Endothelial cell of umbilical vein (primary cell): ENCODE results near the gene TMEM135. TPM values are rescaled to one million over a fixed set of nuclear protein-coding genes. Genes with fewer than 3 reads are reported as not detected.

Experiments used
- BruUV-seq: library from RNA; stranded (reverse); fragments of 400-500 nt; replicated peaks from 2 replicates; lab custom pipeline; 2021; lab: Mats Ljungman, UMichigan
- CTCF ChIA-PET: fragments of 300-600, 350-600 bp; sonication (Branson Sonifier 250); formaldehyde crosslinking; loops from one replicate; lab custom pipeline; 2021; ENCODE audit warnings: antibody characterized with exemption, inconsistent platforms; lab: Charles Lee
- POLR2A ChIA-PET: fragments of 300-600, 350-600 bp; sonication (Branson Sonifier 250); formaldehyde crosslinking; loops from one replicate; lab custom pipeline; 2021; ENCODE audit warnings: antibody characterized with exemption, inconsistent platforms; lab: Charles Lee
- DNase-seq: peaks from one replicate; pipeline ENCODE4 v3.0.0-alpha.2; 2011; ENCODE audit warnings: low read depth, low spot score
- FAIRE-seq: peaks from 2 replicates; lab custom pipeline; 2011; peaks lifted over from hg19 to GRCh38; lab: Jason Lieb, UNC
- H2AFZ ChIP-seq: 2 replicates; pipeline ENCODE4 v1.6.0; 2012; ENCODE audit warnings: low read depth, low read length, control low read depth, inconsistent platforms
- H3K27ac ChIP-seq: 2 replicates; pipeline ENCODE4 v1.5.1; 2011; ENCODE audit warnings: low read depth, mild to moderate bottlenecking, control low read depth, low read length, moderate library complexity; ENCODE audit not compliant: insufficient read depth
- H3K27me3 ChIP-seq, 2 experiments: 2 replicates each; pipeline versions ENCODE4 v1.6.0 to v1.6.1; 2011; ENCODE audit warnings: low read length in 2 of 2, mixed read lengths in 1 of 2; ENCODE audit not compliant: control insufficient read depth in 2 of 2, insufficient read depth in 2 of 2
- H3K36me3 ChIP-seq, 2 experiments: 2 replicates in 1 of 2; 3 replicates in 1 of 2; pipeline ENCODE4 v1.5.1; 2011; ENCODE audit warnings: low read length in 2 of 2, mild to moderate bottlenecking in 1 of 2, moderate library complexity in 1 of 2; ENCODE audit not compliant: control insufficient read depth in 2 of 2, insufficient read depth in 2 of 2; ENCODE audit errors: extremely low read depth in 1 of 2
- H3K4me1 ChIP-seq: 3 replicates; pipeline ENCODE4 v1.5.1; 2011; ENCODE audit warnings: mild to moderate bottlenecking, low read length; ENCODE audit not compliant: control insufficient read depth, insufficient read depth; ENCODE audit errors: extremely low read depth
- H3K4me2 ChIP-seq: 2 replicates; pipeline ENCODE4 v1.6.1; 2011; ENCODE audit warnings: low read length, control low read depth, mixed read lengths; ENCODE audit not compliant: insufficient read depth
- H3K4me3 ChIP-seq, 3 experiments: fragments of 200-600 bp in 1 of 3; sonication (generic), shearing (Covaris generic) in 1 of 3; replicated peaks in 1 of 3; 2 replicates each; pipeline ENCODE4 v1.5.1; 2011 to 2016; ENCODE audit warnings: control low read depth in 3 of 3, low read length in 3 of 3, mild to moderate bottlenecking in 2 of 3, inconsistent platforms in 1 of 3, low read depth in 1 of 3, moderate library complexity in 1 of 3; ENCODE audit not compliant: insufficient read depth in 1 of 3
- H3K79me2 ChIP-seq: 2 replicates; pipeline ENCODE4 v1.6.0; 2012; ENCODE audit warnings: low read length, inconsistent platforms; ENCODE audit not compliant: control insufficient read depth, insufficient read depth
- H3K9ac ChIP-seq: replicated peaks from 2 replicates; pipeline ENCODE3; 2011; ENCODE audit warnings: low read length, control low read depth; ENCODE audit not compliant: insufficient read depth; ENCODE audit errors: extremely low read depth
- H3K9me1 ChIP-seq: replicated peaks from 3 replicates; pipeline ENCODE4 v1.6.0; 2011; ENCODE audit warnings: mild to moderate bottlenecking, low read length; ENCODE audit not compliant: control insufficient read depth, insufficient read depth; ENCODE audit errors: extremely low read depth
- H3K9me3 ChIP-seq: replicated peaks from 2 replicates; pipeline ENCODE4 v1.5.1; 2012; ENCODE audit warnings: low read length, inconsistent platforms; ENCODE audit not compliant: control insufficient read depth, insufficient read depth
- H4K20me1 ChIP-seq: replicated peaks from 2 replicates; pipeline ENCODE3; 2011; ENCODE audit warnings: mild to moderate bottlenecking, low read length; ENCODE audit not compliant: control insufficient read depth, insufficient read depth; ENCODE audit errors: extremely low read depth
- EZH2 ChIP-seq: IDR thresholded peaks from 2 replicates; pipeline ENCODE4 v1.6.1; 2012; ENCODE audit warnings: borderline replicate concordance, low read depth, mild to moderate bottlenecking, moderate library complexity, low read length, inconsistent platforms; ENCODE audit not compliant: severe bottlenecking
- MYC ChIP-seq: IDR thresholded peaks from one replicate; pipeline ENCODE4 v1.6.1; 2011; ENCODE audit warnings: mild to moderate bottlenecking, low read depth, low read length
- POLR2A ChIP-seq: IDR thresholded peaks from 2 replicates; pipeline ENCODE4 v1.6.1; 2012; ENCODE audit warnings: low read depth, mild to moderate bottlenecking, control low read depth, low read length
- dilution Hi-C: fragments of 300-500 bp; cut with MboI; formaldehyde crosslinking; loops from one replicate; pipeline ENCODE4 v1.15.0; 2019; ENCODE audit warnings: low sequenced_read_pairs; ENCODE audit not compliant: extremely low pct_ligation_motif_present
- intact Hi-C: fragments of 100-400 bp; cut with micrococcal nuclease; formaldehyde crosslinking; loops from one replicate; pipeline ENCODE4 v1.10.0; 2022
- polyA plus RNA-seq, 4 experiments: library from polyadenylated mRNA; depleted of rRNA in 3 of 4; stranded (reverse) in 3 of 4; unstranded in 1 of 4; fragments of >200 nt; gene quantifications; 2 replicates each; pipeline versions ENCODE4 v1.2.1 to v1.2.3, GENCODE V29; 2011 to 2012; ENCODE audit warnings: missing spikeins in 1 of 4
- total RNA-seq: library from RNA; stranded (reverse); gene quantifications from 2 replicates; pipeline ENCODE4 v1.2.3, GENCODE V29; 2021
- TF ChIP-seq, protein P1 (sequence below), 2 donors: IDR thresholded peaks; 1 replicate in 1 of 2; 2 replicates in 1 of 2; pipeline ENCODE4 v1.5.1; 2011; ENCODE audit warnings: low read length in 2 of 2, mild to moderate bottlenecking in 2 of 2, moderate library complexity in 2 of 2, control low read depth in 1 of 2, inconsistent platforms in 1 of 2, low read depth in 1 of 2; ENCODE audit not compliant: insufficient read depth in 1 of 2; ENCODE audit errors: extremely low read depth in 1 of 2

Gene TMEM135
- total and polyA plus RNA-seq, 2 donors (not counting 3 experiments of a cell fraction or from before 2014, with no cell fraction given), result 12.3 to 33.2 TPM

DNA sequence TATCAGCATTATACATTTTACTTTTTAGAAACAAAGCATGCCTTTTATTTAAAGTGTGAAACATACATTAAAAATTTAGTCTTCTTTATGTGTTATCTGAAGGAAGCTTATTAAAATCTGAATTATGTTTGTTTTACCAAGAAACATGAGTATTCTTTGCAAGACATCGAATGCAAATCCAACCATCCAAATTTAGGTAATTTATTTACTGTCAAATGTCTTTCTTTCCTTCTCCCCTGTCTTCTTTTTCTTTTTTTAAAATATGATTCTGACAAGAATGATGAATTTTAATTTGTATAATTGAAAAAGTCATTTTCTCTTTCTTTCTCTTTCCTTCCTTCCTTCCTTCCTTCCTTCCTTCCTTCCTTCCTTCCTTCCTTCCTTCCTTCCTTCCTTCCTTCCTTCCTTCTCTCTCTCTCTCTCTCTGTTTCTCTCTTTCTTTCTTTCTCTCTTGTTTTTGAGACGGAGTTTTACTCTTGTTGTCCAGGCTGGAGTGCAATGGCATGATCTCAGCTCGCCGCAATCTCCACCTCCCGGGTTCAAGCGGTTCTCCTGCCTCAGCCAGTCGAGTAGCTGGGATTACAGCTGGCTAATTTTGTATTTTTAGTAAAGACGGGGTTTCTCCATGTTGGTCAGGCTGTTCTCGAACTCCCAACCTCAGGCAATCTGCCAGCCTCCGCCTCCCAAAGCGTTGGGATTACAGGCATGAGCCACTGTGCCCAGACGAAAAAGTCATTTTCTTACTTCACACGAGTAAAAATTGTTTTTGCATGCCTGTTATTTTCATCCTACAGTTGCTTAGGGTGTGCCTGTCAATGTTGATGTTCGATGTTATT, 157.5 kb downstream of the TMEM135 start:
- H4K20me1 ChIP-seq, result no peaks in the 10 kb centered on the region

More for the DNA sequence above, 157.5 kb downstream of the TMEM135 start:
- no peaks in the 10 kb centered on the region for H3K36me3 ChIP-seq
- no peak overlapping the region for H2AFZ ChIP-seq
- intact Hi-C loops, result no loop called here
- H3K4me2 ChIP-seq, result no peak overlapping the region
- dilution Hi-C loops, result no loop called here
- BruUV-seq, result no TSS peak
- H3K9me1 ChIP-seq, result no peaks in the 10 kb centered on the region
- H3K9ac ChIP-seq, result no peak overlapping the region
- no peak overlapping the region for H3K27ac ChIP-seq
- DNase-seq, result no peak
- H3K4me3 ChIP-seq, result no peak overlapping the region
- H3K9me3 ChIP-seq, result no peaks in the 10 kb centered on the region
- TF ChIP-seq POLR2A, result no peak
- no peak for TF ChIP-seq EZH2
- no peak for TF ChIP-seq MYC
- TF ChIP-seq, protein P1, sequence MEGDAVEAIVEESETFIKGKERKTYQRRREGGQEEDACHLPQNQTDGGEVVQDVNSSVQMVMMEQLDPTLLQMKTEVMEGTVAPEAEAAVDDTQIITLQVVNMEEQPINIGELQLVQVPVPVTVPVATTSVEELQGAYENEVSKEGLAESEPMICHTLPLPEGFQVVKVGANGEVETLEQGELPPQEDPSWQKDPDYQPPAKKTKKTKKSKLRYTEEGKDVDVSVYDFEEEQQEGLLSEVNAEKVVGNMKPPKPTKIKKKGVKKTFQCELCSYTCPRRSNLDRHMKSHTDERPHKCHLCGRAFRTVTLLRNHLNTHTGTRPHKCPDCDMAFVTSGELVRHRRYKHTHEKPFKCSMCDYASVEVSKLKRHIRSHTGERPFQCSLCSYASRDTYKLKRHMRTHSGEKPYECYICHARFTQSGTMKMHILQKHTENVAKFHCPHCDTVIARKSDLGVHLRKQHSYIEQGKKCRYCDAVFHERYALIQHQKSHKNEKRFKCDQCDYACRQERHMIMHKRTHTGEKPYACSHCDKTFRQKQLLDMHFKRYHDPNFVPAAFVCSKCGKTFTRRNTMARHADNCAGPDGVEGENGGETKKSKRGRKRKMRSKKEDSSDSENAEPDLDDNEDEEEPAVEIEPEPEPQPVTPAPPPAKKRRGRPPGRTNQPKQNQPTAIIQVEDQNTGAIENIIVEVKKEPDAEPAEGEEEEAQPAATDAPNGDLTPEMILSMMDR (IDR thresholded peaks at IDR 0.05; ENCODE audit: extremely low read depth in 1 of 2, insufficient read depth in 1 of 2, low read depth in 1 of 2, low read length in 2 of 2), result no peak
- H3K4me1 ChIP-seq, result no peaks in the 10 kb centered on the region
- POLR2A ChIA-PET, result no interaction called here
- FAIRE-seq, result no peak
- CTCF ChIA-PET, result interaction anchor here (0.6 kb wide), 1 partner anchor 86 kb away, joined by 3 read pairs; no protein-coding TSS in a partner anchor
- no peaks in the 10 kb centered on the region for H3K27me3 ChIP-seq
- H3K79me2 ChIP-seq, result no peaks in the 10 kb centered on the region
